CD4-positive, CD25-positive, alpha-beta regulatory T cell (primary cell): ENCODE data around the gene SRCIN1. TPM values are rescaled to one million over a fixed set of nuclear protein-coding genes. Genes with fewer than 3 reads are reported as not detected.

Experiments
- polyA plus RNA-seq, 4 donors: library from polyadenylated mRNA; unstranded; fragments of 300-500 nt; fragmentation: Illumina TruSeq; gene quantifications; one replicate each; pipeline ENCODE4 v1.2.3, GENCODE V29; 2021
- total RNA-seq: library from RNA; stranded (reverse); gene quantifications from one replicate; pipeline ENCODE4 v1.2.3, GENCODE V29; 2022

The SRCIN1 gene
- total and polyA plus RNA-seq, 5 donors from 2014 or later: not detected

Other genes starting within 250 kb of the SRCIN1 start
- 2.3 TPM for gene ARHGAP23, start 177.5 kb downstream of the SRCIN1 start, total RNA-seq
- under 1 TPM in 2 of 4 donors, not detected in 2; 0.22 to 0.30 TPM for gene ARHGAP23, start 177.5 kb downstream of the SRCIN1 start, polyA plus RNA-seq
- gene EPOP, start 69.0 kb upstream of the SRCIN1 start, total RNA-seq: 0.59 TPM
- gene EPOP, start 69.0 kb upstream of the SRCIN1 start, polyA plus RNA-seq: under 1 TPM in 1 of 4 donors, not detected in 3; 0.13 TPM
- gene MLLT6, start 99.3 kb upstream of the SRCIN1 start, total RNA-seq: 361 TPM
- gene MLLT6, start 99.3 kb upstream of the SRCIN1 start, polyA plus RNA-seq: 1 to 10 TPM; 5.2 to 6.8 (median 6.6) TPM
- gene CISD3, start 124.4 kb upstream of the SRCIN1 start, total RNA-seq: 8.7 TPM
- 10 to 100 TPM; 31.7 to 62.6 (median 40.6) TPM for gene CISD3, start 124.4 kb upstream of the SRCIN1 start, polyA plus RNA-seq
- gene PCGF2, start 142.4 kb upstream of the SRCIN1 start, total RNA-seq: 0.25 TPM
- gene PCGF2, start 142.4 kb upstream of the SRCIN1 start, polyA plus RNA-seq: not detected
- gene PSMB3, start 146.8 kb upstream of the SRCIN1 start, total RNA-seq: 107 TPM
- 100 to 1,000 TPM; 473 to 589 (median 509) TPM for gene PSMB3, start 146.8 kb upstream of the SRCIN1 start, polyA plus RNA-seq
- 29.5 TPM for gene PIP4K2B, start 193.6 kb upstream of the SRCIN1 start, total RNA-seq
- gene PIP4K2B, start 193.6 kb upstream of the SRCIN1 start, polyA plus RNA-seq: 10 to 100 TPM; 11.6 to 18.5 (median 16.9) TPM
- 69.5 TPM for gene CWC25, start 219.4 kb upstream of the SRCIN1 start, total RNA-seq
- 10 to 100 TPM in 1 of 4 donors, 1 to 10 TPM in 3; 4.4 to 11.2 (median 8.3) TPM for gene CWC25, start 219.4 kb upstream of the SRCIN1 start, polyA plus RNA-seq
- 1,411 TPM for gene RPL23, start 247.8 kb upstream of the SRCIN1 start, total RNA-seq
- 1,000 to 10,000 TPM; 1,034 to 1,357 (median 1,206) TPM for gene RPL23, start 247.8 kb upstream of the SRCIN1 start, polyA plus RNA-seq